GM18909 (cell line): ENCODE results near the gene MLEC.
A peak's percentile ranks its signal among the peaks of the same experiment; 100 is the strongest.
"Not testable (repeated sequence)": the region's sequence is repeated elsewhere in the genome, so short reads cannot be mapped to it uniquely, and the experiment has no call there.

Source experiments
- ATAC-seq: cut with Tn5 transposase; IDR thresholded peaks from one replicate; pipeline ENCODE4 v1.9.1; 2021; ENCODE audit warnings: mild to moderate bottlenecking; ENCODE audit not compliant: unreplicated experiment, poor library complexity

Gene MLEC

DNA sequence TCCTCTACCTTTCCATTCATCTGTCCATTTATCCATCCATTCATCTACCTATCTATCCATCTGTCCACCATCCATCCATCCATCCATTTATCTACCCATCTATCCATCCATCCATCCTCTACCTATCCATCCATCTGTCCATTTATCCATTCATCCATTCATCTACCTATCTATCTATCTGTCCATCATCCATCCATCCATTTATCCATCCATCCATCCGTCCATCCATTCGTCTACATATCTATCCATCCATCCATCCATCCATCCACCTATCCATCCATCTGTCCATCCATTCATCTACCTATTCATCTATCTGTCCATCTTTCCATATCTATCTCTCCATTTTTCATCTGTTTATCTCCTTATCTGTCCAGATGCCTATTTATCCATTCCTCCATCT is 25.5 kb upstream of the MLEC start:
- ATAC-seq, result no peak

DNA sequence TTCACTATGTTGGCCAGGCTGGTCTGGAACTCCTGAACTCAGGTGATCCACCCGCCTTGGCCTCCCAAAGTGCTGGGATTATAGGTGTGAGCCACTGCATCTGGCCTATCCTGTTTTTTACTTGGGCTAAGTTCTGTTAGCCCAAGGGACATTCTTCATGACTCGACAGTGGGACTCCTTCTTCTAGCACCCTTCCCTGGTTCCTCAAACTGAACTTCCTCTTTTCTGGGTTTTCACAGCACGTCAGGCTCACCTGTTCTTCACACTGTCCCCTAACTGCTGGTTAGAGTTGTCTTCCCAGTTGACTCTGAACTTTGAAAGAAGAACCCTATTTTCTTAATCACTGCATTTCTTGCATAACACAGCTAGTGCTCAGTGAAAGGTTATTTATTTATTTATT is 24.1 kb upstream of the MLEC start:
- ATAC-seq, result peak; percentile 58

DNA sequence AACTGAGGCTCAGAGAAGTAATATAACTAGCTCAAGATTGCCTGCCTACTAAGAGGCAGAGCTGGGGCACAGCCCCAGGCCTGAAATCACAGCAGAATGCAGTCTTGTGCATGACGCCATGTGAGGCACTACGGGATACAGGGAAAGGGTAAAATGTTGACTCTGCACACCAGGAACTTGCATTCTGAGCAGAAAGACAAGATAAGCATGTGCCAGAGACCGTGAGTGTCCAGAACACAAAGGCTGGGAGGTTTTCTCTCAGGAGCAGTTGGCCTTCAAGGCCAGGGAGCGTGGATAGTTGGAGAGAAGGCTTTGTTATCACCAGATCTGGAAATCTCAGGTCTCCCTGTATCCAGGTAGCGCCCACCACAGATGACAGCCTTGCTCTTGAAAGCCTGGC is 23.2 kb upstream of the MLEC start:
- no peak for ATAC-seq

- no peak for ATAC-seq
Measured at GRCh38 chr12:120666571-120667390, 20.2 kb upstream of the MLEC start.

DNA sequence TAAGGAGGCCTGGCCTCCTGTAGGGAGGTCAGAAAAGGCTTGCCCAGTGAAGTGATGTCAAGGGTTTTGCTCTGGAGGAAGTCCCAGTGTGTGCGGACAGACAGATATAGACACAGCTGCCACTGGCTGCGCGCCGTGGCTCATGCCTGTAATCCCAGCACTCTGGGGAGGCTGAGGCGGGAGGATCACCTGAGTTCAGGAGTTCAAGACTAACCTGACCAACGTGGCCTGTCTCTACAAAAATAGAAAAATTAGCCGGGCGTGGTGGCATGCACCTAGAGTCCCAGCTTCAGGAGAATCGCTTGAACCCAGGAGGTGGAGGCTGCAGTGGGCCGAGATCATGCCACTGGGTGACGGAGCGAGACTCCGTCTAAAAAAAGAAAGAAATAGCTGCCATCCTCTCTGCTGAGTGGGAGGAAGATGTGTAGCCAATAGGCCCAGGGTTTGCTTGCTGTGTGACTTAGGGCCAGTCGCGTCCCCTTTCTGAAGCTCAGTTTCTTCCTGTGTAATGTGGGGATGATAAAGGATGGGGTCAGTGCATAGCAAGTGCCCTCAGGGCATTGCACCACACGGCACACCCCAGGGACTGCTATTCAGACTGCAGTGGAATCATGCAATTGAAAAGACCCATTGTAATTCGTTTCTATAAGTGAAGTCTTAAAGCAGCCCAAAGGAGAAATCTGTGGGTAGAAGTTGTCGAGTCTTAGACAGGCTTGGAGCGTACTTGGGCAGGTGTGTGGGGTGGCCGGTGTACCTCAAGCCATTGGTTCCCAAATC is 18.7 kb upstream of the MLEC start:
- no peak for ATAC-seq

- peak; percentile 71 for ATAC-seq
Measured at GRCh38 chr12:120668868-120669840, 17.8 kb upstream of the MLEC start.

- ATAC-seq, result not testable (repeated sequence)
Measured at GRCh38 chr12:120670237-120670636, 16.7 kb upstream of the MLEC start.

DNA sequence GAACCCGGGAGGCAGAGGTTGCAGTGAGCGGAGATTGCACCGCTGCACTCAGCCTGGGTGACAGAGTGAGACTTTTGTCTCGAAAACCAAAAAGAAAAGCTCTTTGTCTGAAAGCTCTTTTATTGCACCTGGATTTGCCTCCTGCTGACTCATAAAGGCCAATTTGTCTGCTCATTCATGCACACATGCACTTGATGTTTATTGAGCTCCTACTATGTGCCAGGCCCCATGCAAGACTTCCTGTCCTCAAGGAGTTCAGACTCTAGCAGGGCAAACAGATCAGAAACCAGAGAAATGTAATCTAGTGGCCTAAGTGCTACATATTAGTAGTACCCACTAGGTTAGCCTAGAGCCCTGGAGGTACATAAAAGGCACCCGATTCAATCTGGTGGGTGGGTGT is 16.3 kb upstream of the MLEC start:
- ATAC-seq, result no peak

DNA sequence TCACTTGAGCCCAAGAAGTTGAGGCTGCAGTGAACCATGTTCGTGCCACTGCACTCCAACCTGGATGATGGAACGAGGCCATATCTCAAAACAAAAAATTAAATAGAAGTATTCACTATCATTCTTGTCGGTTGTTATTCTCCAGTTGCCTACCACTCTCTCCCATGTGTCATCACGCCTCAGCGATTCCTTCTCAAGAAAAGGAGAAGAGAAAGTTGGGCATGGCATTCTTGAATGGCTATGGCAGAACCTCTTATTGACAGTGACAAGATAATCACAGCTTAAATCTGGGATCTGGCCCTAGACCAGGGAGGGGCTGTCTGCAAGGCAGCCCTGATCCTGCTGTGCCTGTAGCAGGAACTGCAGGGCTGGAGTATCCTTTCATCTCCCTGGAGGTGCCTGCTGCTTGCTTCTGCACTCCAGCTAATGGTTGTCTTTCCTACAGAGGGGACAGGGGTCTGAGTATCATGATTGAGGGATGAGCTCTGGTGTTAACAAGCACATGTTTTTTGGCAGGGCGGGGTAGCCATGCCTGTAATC is 12.8 kb upstream of the MLEC start:
- ATAC-seq, result no peak

GRCh38 chr12:120677765-120678473 is 9.0 kb upstream of the MLEC start:
- peak; percentile 65 for ATAC-seq

GRCh38 chr12:120678572-120678971 is 8.4 kb upstream of the MLEC start:
- peak; percentile 10 for ATAC-seq

- ATAC-seq, result no peak
Measured at GRCh38 chr12:120680165-120680738, 6.7 kb upstream of the MLEC start.

DNA sequence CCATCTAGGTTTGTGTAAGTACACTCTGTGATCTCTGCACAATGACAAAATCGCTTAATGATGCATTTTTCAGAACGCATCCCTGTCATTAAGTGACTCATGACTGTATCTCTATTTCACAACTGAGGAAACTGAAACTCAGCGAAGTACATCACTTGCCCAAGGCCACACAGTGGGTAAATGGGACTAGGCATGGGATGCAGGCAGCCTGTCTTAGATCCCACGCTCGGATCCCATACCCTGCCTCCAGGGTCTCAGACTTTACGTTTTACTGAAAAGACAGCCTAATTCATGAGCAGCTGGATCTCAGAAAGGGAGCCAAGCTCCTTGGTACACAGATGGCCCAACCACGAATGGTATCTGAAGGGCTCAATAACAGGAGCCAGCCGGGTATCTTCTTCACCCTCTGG is 2.4 kb upstream of the MLEC start:
- no peak for ATAC-seq

- ATAC-seq, result no peak
Measured at GRCh38 chr12:120685522-120685921, 1.4 kb upstream of the MLEC start.

GRCh38 chr12:120686151-120686689 is 729 bp upstream of the MLEC start:
- ATAC-seq, result peak; percentile 76

DNA sequence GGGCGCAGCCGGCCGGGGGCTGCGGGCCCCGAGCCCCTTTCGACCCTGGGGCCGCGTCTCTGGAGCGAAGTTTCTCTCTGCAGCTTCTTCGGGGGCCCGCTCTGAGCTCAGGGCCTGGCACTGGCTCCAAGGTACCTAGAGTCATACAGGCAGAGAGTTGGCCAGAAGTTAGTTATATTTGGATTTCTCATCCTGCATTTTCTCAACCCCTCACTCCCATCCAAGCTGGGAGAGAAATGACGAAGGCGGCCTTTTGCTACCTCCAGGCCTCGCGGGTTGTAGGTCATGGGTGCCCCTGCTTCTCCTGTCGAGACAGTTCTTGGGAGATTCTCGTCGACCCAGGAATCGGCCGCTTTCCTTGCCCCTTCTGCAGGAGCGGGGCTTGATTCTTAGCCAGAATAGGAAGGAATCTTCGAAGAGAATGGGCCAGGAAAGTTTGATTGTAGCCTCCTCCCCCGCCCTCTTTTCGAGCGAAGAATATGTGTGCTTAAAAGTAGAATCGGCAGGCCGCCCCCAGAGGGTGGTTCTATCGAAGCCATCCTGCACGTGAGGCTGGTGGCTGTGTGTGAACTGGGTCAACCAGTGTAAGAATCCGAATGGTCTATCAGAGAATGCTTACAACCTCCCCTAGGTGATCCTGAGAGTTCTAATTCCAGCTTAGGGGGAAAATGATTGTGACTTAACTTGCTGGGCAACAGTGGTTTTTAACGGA is 785 bp downstream of the MLEC start:
- ATAC-seq, result no peak

GRCh38 chr12:120688527-120689071 is 1.6 kb downstream of the MLEC start:
- ATAC-seq, result no peak
